ENCODE data around the gene MITD1.
"Not testable (repeated sequence)": the region's sequence is repeated elsewhere in the genome, so short reads cannot be mapped to it uniquely, and the experiment has no call there.

MITD1 gene

GRCh38 chr2:99180755-99181623 is at the start of gene MITD1, which contains the start of gene MRPL30:
Gene MITD1, minus strand, starts transcription at chr2:99181058. Its CDS starts 77 bp downstream, at chr2:99180981.
Gene MRPL30, plus strand, starts transcription at chr2:99181184. Its CDS starts 5,020 bp downstream, at chr2:99186204.
- DNase-seq: peak; percentile 90

- DNase-seq: no peak
Measured at GRCh38 chr2:99217929-99218501, 37.2 kb upstream of the MITD1 start.

- DNase-seq: no peak
Measured at GRCh38 chr2:99216096-99216495, 35.2 kb upstream of the MITD1 start.

DNA sequence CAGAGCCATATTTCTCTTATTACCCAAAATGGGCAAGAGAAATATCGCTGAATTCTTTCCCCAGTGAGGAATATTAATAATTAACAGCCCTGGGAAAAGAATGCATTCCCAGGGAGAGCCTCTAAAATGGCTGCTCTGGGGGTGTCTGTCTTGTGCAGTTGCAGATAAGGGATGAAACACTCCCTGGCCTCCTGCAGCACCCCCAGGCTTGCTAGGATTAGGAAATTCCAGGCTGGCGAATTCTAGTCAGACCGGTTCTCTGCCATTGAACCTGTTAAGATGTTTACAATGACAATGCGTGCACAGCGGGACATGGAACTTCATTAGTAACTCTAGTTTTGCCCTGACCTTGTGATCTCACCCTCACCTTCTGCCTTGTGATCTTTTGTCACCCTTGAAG is 24.6 kb upstream of the MITD1 start:
- DNase-seq: no peak

DNA sequence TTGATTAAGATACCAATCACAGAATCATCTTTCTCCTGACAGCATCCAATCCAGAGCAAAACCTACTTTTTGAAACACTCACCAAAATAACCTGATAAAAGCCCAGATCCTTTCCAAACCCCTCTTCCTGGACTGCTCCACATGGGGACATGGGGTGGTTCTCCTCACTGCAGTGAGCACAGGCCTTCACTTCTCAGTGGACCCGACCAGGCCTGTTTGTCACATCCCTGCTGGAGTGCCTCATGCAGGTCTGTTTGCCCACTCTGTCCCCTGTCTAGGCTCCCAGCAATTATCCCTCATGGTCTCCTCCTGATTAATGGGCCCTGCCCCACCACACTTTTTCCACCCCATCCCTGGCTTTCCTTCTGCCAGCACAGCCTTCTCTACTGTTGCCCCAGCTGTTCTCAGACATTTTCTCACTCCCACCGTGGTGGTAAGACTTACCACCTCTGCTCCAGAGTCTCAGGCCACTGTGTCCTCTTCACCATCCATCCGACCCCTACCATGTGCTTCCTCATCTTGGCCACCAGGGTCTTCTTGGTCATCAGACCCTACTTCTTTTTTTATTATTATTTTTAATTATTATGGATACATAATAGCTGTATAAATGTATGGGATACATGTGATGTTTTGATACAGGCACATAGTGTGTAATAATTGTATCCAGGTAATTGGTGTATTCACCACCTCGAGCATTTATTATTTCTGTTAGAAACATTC is 21.3 kb upstream of the MITD1 start:
- DNase-seq: no peak

- DNase-seq: no peak
Measured at GRCh38 chr2:99200076-99200800, 19.4 kb upstream of the MITD1 start.

DNA sequence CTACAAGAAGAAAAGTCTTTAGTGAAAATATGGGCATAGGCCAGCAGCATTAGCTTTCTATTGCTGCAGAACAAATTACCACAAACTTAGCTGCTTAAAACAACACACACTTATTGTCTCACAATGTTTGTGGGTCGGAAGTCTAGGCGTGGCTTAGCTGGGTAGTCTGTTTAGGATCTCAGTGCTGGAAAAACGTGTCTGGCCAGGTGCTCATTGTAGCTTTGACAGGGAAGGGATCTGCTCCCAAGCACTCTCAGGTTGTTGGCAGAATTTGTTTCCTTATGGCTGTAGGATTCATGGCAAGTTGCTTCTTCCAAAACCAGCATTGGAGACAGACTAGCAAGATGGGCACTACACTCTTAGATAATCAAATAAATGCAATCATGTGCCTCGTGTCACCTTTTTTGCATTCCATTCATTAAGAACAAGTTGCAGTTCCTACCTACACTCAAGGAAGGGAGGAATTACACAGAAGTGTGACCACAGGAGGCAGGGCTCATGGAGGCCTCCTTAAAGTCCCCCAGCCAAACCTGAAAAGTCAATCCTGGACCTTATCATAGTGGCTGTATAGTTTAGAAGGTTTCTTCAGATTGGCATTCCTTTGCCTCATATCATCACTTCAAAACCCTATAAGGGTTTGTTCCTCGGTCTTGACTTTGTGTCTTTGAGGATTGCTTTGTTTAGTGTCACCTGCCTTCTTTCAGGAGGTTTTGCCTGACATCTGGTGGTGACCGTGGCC is 17.4 kb upstream of the MITD1 start:
- no peak for DNase-seq

DNA sequence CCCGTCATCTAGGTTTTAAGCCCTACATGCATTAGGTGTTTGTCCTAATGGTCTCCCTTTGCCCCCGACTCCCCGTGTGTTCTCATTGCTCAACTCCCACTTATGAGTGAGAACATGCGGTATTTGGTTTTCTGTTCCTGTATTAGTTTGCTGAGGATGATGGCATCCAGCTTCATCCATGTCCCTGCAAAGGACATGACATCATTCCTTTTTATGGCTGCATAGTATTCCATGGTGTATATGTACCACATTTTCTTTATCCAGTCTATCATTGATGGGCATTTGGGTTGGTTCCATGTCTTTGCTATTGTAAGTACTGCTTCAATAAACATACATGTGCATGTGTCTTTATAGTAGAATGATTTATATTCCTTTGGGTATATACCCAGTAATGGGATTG is 11.5 kb upstream of the MITD1 start:
- DNase-seq: not testable (repeated sequence)

DNA sequence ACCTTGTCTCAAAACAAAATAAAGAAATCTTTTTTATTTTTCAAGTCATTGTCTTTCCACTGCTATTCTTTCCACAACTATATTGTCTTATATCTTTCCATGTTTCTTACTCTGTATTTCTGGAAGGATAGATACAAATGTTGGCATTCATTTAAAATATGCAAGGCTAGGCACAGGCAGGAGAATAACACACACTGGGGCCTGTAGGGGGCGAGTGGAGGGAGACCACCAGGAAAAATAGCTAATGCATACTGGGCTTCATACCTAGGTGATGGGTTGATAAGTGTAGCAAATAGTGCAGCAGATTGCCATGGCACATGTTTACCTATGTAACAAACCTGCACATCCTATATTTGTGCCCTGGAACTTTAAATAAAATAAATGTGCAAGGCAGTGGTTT is 9.7 kb upstream of the MITD1 start:
- DNase-seq: no peak

DNA sequence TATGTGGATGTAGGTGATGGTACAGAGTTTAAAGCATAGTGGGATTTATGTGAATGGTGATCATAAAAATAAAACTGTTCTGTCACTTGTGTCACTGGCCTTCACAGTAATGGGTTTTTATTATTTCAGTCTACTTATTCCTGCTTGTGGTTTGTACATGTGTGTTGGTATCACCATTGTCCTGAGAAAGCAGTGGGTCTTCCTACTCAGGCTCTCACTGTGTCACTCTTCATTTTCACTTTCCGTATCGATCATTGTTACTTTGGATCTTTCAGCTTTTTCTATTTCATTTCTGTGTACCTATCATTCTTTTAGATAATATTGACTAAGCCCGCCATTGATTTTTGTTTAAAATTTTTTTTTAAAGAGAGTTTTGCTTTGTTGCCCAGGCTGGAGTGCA is 7.5 kb upstream of the MITD1 start:
- no peak for DNase-seq

DNA sequence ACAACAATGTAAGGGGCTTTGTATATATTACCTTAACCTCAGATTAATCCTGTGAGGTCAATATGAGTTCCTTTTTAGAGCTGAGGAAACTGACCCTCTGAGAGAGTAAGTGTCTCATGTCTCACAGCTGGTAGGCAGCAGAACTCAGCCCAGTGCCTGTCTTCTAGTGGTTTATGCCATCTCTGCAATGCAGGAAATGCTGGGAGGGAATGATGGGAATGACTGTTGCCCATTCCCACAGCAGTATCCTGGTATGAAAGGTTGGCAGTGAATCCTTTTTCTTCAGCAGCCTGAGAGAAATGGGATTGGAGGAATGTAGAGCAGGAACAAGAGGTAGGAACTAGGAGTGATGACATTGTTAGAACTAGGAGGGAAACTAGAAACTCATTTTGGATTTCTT is 6.2 kb upstream of the MITD1 start:
- no peak for DNase-seq

DNA sequence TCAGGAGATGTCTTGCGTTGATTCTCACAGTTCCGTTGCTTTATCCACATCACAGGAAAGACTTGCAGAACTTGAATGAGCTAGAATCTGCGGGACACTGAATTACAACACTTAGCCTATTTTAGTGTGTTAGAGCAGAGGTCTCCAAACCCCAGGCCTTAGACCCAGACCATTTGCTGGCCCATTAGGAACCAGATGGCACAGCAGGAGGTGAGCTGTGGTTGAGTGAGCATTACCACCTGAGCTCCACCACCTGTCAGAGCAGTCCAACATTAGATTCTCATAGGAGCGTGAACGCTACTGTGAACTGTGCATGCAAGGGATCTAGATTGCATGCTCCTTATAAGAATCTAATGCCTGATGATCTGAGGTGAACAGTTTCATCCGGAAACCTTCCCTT is 4.0 kb upstream of the MITD1 start:
- DNase-seq: no peak

GRCh38 chr2:99183025-99183424 is 2.2 kb upstream of the MITD1 start:
- no peak for DNase-seq

- no peak for DNase-seq
Measured at GRCh38 chr2:99181624-99182000, 754 bp upstream of the MITD1 start.

DNA sequence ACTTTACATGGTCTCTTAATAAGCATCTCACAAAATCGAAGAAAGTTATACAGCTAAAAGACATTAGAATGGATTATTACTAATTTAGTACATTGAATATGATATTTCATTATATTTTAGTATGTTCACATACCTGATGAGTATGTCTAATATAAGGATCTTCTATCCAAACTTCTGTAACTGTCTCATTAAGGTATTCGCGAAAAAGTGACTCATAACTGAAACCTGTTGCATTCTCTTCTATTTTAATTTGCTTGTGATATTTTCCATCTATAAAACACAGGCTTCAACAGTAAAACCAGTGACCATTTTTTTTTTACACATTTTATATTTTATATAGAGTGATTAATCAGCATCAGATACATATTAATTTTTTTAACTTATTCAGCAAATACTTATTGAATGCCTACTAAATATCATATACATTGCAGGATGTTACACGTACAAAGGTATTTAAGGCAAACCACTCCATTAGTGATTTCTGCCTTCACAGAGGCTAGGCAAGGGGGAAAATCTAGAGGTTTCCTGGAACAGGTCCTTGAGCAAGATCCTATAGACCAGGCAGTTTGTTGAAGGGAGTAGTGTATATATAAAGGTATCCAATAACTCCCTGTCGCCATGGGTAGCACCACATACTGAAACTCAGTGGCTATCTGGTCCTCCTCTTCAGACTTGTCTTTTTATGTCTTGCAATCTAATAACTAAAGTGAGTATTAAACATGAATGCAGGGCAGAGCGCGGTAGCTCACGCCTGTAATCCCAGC is 9.3 kb downstream of the MITD1 start:
- no peak for DNase-seq

- DNase-seq: no peak
Measured at GRCh38 chr2:99169534-99169933, 11.3 kb downstream of the MITD1 start.

GRCh38 chr2:99166218-99166617 is 14.6 kb downstream of the MITD1 start:
- DNase-seq: no peak

GRCh38 chr2:99159594-99159993 is 21.3 kb downstream of the MITD1 start:
- no peak for DNase-seq

DNA sequence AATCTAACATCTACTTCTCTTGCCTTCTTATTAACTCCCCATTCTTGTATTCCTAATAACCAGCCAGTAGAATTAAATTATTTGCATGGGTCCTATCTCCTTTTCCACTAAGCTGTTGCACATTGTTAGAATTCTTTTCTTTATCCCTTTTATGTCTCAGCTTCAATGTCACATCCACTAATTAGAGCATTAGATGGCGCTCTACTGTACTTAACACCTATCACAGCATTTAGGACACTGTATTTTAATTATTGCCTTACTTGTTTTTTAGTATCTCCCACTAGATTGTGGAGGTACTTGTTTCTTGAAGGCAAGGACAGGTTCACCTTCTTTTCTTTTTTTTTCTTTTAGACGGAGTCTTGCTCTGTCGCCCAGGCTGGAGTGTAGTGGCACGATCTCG is 22.3 kb downstream of the MITD1 start:
- no peak for DNase-seq

GRCh38 chr2:99156891-99157290 is 24.0 kb downstream of the MITD1 start:
- no peak for DNase-seq

All from CD4-positive, alpha-beta T cell treated with Interferon gamma for 1 hour (primary cell).